ENCODE measurements around the gene TPST2.

DNA sequence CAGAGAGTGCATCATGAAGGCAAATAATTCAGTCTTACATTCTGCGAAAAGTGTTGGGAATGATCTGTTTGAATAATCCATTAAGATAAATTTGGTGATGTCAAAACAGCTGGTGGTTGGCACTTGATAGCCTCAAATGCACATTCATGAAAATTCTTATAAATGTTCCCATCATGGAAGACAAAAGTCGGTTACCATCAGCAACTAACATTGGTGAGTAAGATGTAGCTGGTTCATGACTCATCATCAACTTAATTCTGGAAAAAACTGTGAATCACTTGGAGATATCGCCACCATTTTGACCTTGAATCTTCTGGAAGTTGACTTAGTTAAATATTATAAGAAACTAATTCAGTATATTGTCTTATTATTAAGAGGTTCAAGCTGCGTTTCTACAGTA is 16.7 kb upstream of the TPST2 start:
- no peak for TF ChIP-seq CTCF (IDR thresholded peaks at IDR 0.05)
- TF ChIP-seq POLR2A (IDR thresholded peaks at IDR 0.05) = no peak
